ENCODE measurements around the gene SGSM1.
"Not testable (repeated sequence)": the region's sequence is repeated elsewhere in the genome, so short reads cannot be mapped to it uniquely, and the experiment has no call there.

The SGSM1 gene

DNA sequence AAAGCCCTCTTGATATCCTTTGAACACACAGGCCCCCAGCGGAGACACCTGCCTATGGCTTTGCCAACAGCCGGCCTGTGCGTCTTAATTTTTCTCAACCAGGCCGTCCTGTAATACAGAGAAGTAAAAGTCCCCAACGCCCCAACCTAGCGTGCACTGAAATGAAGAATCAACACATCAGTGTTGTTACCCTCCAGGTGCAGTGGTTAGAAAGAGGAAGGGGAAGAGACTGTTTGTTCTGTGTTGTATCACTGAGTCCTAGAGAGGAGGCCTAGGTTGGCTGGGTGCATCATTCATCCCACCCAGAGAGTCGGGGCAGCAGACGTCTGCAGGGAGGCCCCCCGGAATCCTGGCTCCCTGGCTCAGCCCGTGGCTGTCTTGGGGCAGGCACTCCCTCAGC, 25.7 kb downstream of the SGSM1 start:
- H3K4me3 ChIP-seq, result no peak overlapping the region
- peak overlapping the region in 1 of 21 experiments; percentile 69 for H3K27ac ChIP-seq

DNA sequence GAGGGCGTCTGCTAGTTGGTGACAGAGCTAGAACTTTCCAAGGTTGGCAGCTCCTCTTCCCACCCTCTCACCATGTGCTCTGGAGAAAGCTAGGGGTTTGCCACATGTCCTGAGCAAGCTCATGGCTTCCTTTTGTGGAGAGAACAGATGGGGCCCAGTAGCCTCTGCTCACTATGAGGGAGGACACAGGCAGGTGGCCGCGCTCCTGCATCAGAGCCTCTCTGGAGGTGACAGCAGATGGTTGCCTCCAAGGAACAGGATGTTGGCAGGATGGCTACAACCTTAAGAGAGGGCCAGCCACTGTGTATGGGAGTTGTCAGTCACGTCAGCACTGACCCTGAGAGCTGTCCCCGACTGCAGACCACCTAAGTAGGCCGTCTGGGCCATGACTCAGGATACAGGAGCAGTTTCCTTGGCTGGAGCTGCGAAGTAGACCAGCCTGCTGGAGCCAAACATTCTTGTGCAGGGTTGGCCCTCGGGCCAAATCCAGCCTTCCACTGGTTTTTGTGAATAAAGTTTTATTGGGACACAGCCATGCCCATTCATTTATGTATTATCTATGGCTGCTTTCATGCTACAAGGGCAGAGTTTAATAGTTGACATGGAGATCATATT, 28.0 kb downstream of the SGSM1 start:
- H3K4me3 ChIP-seq, result no peak overlapping the region
- H3K27ac ChIP-seq, result no peak overlapping the region

- no peak overlapping the region for H3K4me3 ChIP-seq
- no peak overlapping the region for H3K27ac ChIP-seq
These were observed 29.0 kb downstream of the SGSM1 start for GRCh38 chr22:24834845-24835570.

GRCh38 chr22:24836282-24836681, 30.3 kb downstream of the SGSM1 start:
- Histone ChIP-seq H3K27ac (no peak overlapping the region), H3K4me3 (no peak overlapping the region)

- not testable (repeated sequence) for H3K27ac ChIP-seq, H3K4me3 ChIP-seq
These were observed 31.5 kb downstream of the SGSM1 start for GRCh38 chr22:24837517-24837916.

DNA sequence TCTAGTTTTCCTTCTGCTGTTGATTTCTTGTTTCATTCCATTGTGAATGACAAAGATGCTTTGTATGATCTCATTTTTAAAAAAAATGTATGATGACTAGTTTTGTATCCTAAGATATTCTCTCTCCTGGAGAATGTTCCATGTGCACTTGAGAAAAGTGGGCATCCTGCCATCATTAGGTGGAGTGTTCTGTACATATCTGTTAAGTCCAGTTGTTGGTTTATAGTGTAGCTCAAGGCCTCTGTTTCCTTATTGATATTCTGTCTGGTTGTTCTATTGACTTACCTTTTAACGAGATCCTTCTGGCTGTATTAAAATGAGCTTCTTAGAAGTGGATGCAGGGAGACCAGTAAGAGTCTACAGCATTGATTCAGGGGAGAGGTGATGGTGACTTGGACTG, 35.2 kb downstream of the SGSM1 start:
- H3K4me3 ChIP-seq, result no peak overlapping the region
- no peak overlapping the region for H3K27ac ChIP-seq

- Histone ChIP-seq H3K4me3 (no peak overlapping the region), H3K27ac (no peak overlapping the region)
These were observed 37.0 kb downstream of the SGSM1 start for GRCh38 chr22:24843048-24843447.

DNA sequence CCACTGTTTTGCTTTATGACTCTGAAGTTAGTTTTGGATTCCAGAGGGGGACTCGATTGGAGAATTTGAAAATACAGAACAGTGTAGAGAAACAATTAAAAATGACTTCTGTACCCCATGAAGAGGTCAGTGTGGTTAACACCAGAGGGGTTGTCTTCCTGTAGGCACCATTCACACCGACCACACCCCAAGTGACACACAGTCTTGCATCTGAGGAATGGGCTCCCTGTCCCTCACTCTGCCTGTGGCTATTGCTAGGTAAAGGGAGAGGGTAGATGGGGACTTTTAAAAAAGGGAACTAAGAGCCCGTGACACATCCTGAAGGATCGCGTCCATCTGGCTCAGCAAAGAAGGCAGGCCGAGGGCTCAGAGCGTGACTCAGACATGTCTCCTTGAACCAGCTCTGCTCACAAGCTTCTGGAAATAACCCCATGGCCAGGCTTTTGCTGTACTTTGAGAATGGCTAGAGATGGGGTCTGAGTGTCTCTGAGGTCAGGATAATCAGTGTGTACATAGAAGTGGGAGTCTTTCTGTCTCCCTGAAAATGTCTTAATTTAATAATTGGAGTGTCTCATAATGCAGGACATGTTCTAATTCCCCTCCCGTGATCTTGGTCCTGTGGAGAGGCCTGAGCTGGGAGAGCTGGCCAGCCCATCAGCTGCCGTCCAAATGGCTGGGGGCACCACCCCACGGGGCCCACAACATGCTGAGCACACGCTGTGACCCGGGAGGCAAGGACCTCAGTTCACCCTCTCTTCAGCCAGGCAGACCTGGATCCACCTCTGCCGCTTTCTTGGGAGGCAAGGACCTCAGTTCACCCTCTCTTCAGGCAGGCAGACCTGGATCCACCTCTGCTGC, 39.3 kb downstream of the SGSM1 start:
- Histone ChIP-seq H3K27ac (peak overlapping the region in 2 of 21 experiments; percentile 28 to 60), H3K4me3 (no peak overlapping the region)

- no peak overlapping the region for H3K27ac ChIP-seq
- no peak overlapping the region for H3K4me3 ChIP-seq
These were observed 41.5 kb downstream of the SGSM1 start for GRCh38 chr22:24847490-24847889.

DNA sequence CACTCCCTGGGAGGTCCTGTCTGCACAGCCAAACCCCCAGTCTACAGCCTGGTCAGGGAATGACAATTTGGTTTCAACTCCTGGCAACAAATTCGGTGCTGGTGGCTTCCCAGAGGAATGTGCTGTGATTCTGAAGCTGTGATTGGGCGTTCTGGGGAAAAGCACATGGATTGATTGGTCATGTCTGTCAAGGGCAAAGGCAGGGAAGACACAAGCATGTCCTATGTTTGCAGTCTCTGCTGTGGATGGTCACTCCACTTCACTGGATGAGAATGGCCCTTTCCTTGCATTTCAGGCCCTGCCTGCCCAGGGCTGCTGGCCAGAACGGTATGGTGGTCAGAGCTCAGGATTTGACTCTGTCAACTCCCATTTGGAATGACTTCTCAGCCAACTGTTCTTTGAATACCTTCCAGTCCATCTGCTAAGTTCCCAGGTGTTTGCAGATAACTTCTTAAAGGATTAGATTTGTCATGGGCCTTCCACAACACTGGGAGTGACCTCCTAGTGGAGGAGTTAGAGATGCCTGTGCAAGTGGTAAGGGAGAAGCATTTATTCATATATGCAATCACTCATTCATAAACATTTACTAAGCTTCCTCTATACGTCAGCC, 42.7 kb downstream of the SGSM1 start:
- Histone ChIP-seq H3K27ac (no peak overlapping the region), H3K4me3 (no peak overlapping the region)

DNA sequence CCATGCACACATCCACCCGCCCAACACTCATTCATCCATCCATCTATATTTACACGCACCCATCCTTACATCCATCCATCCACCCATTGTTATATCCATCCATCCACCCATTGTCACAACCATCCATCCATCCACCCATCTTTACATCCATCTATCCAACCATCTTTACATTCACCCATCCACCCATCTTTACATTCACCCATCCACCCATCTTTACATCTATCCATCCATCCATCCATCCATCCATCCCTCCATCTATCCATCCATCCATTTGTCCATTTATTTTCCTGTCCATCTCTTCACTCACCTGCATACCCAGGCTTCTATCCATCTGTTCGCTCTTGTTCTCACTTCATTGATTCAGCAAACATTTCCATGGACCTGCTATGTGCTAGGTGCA, 49.8 kb downstream of the SGSM1 start:
- H3K27ac ChIP-seq, result no peak overlapping the region
- H3K4me3 ChIP-seq, result no peak overlapping the region

DNA sequence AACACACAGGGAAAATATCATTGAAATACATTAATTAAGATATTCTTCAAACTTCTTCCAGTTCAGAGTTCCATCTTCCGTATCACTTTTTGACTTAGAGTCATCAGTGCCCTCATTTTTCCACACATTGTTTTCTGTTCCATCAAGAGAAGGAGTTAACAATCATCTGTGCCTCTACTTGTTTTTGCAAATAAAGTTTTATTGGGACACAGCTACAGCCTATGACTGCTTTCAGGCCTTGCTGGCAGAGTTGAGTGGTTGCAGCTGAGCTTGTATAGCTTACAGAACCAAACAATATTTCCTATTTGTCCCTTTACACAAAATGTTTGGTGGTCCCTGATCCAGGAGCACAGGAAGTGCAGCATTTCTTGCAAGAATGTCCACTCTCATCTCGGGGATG, 51.6 kb downstream of the SGSM1 start:
- Histone ChIP-seq H3K4me3 (no peak overlapping the region), H3K27ac (no peak overlapping the region)

DNA sequence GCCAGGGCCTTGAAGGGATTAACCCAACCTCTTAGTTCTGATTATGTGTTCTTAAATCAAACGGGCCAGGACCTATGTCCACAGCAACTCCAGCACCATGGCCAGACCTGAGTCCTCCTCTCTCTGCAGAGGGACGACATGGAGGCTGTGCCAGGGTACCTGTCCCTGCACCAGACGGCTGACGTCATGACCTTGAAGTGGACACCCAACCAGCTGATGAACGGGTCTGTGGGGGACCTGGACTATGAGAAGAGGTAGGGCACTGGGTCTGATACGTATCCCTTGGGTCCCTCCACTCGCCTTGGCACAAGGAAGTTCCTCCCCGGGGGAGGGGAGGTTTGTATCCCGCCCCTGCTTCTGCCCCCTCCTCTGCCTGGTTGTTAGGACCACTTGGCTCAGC, 53.6 kb downstream of the SGSM1 start:
- Histone ChIP-seq H3K4me3 (no peak overlapping the region), H3K27ac (no peak overlapping the region)

GRCh38 chr22:24865508-24865907, 59.5 kb downstream of the SGSM1 start:
- Histone ChIP-seq H3K4me3 (no peak overlapping the region), H3K27ac (no peak overlapping the region)

DNA sequence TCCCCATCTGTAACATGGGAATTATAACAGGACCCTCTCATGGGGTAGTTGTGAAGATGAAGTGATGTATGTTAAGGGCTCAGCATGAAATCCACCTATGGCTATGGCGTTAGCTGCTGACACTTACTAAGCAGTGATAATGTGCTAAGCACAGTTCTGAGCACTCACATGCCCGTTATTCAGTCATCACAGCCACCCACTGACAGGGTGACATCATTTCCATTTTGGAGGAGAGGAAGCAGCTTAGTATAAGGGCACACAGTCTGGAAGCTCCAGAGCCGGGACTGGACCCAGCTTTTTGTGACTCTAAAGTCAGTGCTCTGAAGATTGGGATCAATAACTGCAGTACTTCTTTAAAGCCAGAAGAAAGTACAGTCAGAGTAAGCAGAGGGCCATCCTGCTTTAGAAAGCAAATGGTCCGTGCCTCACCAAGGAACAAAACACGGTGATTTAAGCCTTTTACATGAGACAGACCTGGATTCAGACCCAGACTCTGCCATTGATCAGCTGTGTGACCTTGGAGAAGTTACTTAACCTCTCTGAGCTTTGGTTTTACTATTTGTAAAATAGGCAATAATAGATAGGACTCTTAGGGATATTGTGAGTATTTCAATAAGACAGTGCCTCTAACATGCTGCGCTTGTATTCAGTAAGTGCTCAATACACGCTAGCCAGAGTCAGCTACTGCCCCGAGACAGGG, 61.5 kb downstream of the SGSM1 start:
- Histone ChIP-seq H3K27ac (no peak overlapping the region), H3K4me3 (no peak overlapping the region)

DNA sequence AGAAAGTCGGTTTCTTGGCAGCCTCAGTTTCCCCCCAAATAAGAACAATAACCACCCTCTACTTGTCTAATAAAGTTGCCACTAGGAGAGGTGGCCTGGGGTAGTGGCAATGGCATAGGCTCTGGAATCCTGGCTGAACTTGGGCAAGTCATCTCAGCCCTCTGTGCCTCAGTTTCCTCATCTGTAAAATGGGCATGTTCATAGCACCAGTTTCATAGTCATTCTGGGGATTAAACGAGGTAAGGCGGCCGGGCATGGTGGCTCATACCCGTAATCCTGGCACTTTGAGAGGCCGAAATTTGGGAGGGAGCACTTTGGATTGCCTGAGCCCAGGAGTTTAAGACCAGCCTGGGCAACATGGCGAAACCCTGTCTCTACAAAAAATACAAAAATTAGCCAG, 63.0 kb downstream of the SGSM1 start:
- Histone ChIP-seq H3K4me3 (no peak overlapping the region), H3K27ac (no peak overlapping the region)

- no peak overlapping the region for H3K4me3 ChIP-seq
- H3K27ac ChIP-seq, result no peak overlapping the region
These were observed 65.7 kb downstream of the SGSM1 start for GRCh38 chr22:24871611-24872205.

DNA sequence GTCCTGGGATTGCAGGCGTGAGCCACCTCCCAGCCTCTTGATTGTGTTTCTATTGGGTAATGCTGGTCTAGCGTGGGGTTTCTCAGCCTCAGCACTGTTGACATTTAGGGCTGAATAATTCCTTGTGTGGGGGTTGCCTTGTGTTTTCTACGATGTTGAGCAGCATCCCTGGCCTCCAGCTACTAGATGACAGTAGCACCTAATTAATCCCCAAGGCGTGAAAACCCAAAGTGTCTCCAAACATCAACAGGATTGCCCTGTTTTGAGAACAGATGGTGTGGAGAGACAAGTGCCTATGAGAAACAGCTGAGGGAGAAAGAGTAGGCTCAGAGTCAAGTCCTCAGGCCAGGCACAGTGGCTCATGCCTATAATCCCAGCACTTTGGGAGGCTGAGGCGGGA, 67.2 kb downstream of the SGSM1 start:
- H3K27ac ChIP-seq, result no peak overlapping the region
- H3K4me3 ChIP-seq, result no peak overlapping the region

- Histone ChIP-seq H3K27ac (no peak overlapping the region), H3K4me3 (no peak overlapping the region)
These were observed 70.0 kb downstream of the SGSM1 start for GRCh38 chr22:24875862-24876506.
